GM21515 (cell line): ENCODE results near the gene MYO1E.

Experiments used
- ATAC-seq: cut with Tn5 transposase; IDR thresholded peaks from one replicate; pipeline ENCODE4 v1.9.1; 2021; ENCODE audit not compliant: unreplicated experiment

The MYO1E gene

GRCh38 chr15:59237119-59237855, 135.4 kb downstream of the MYO1E start:
- ATAC-seq = peak; percentile 63

GRCh38 chr15:59236394-59236793, 136.3 kb downstream of the MYO1E start:
- no peak for ATAC-seq

- no peak for ATAC-seq
Measured at GRCh38 chr15:59232476-59232875, 140.2 kb downstream of the MYO1E start.

- no peak for ATAC-seq
Measured at GRCh38 chr15:59230531-59231055, 142.1 kb downstream of the MYO1E start.

GRCh38 chr15:59229453-59229852, 143.2 kb downstream of the MYO1E start:
- no peak for ATAC-seq

GRCh38 chr15:59229015-59229414, 143.7 kb downstream of the MYO1E start:
- ATAC-seq = no peak

GRCh38 chr15:59227021-59227420, 145.7 kb downstream of the MYO1E start:
- ATAC-seq = no peak

GRCh38 chr15:59224474-59224873, 148.2 kb downstream of the MYO1E start:
- no peak for ATAC-seq

- no peak for ATAC-seq
Measured at GRCh38 chr15:59223736-59224135, 148.9 kb downstream of the MYO1E start.

- ATAC-seq = no peak
Measured at GRCh38 chr15:59222906-59223550, 149.6 kb downstream of the MYO1E start.

GRCh38 chr15:59221511-59222505, 150.9 kb downstream of the MYO1E start:
- no peak for ATAC-seq

- ATAC-seq = no peak
Measured at GRCh38 chr15:59218710-59219109, 154.0 kb downstream of the MYO1E start.

- ATAC-seq = no peak
Measured at GRCh38 chr15:59217876-59218498, 154.7 kb downstream of the MYO1E start.

- no peak for ATAC-seq
Measured at GRCh38 chr15:59216911-59217310, 155.8 kb downstream of the MYO1E start.

GRCh38 chr15:59210186-59210585, 162.5 kb downstream of the MYO1E start:
- no peak for ATAC-seq

GRCh38 chr15:59208613-59209249, 163.9 kb downstream of the MYO1E start:
- no peak for ATAC-seq

- ATAC-seq = no peak
Measured at GRCh38 chr15:59206623-59207183, 166.0 kb downstream of the MYO1E start, which contains the start of gene LDHAL6B. Gene LDHAL6B (plus strand): TSS chr15:59206843. CDS start chr15:59206941, 98 bp downstream.

GRCh38 chr15:59205839-59206622, 166.6 kb downstream of the MYO1E start:
- no peak for ATAC-seq

- ATAC-seq = no peak
Measured at GRCh38 chr15:59203657-59204056, 169.0 kb downstream of the MYO1E start.
